Coronary artery (tissue), 2 donors: ENCODE measurements around the gene GTPBP6.
"Not testable (repeated sequence)": the region's sequence is repeated elsewhere in the genome, so short reads cannot be mapped to it uniquely, and the experiment has no call there.

Experiments
- DNase-seq: peaks from one replicate; pipeline ENCODE4 v3.0.0-alpha.2; 2017; ENCODE audit warnings: low spot score
- H3K27ac ChIP-seq, 2 donors: fragments of 200-600 bp; sonication (generic); one replicate each; pipeline ENCODE4 v1.5.1; 2016 to 2019
- H3K4me3 ChIP-seq: fragments of 200-600 bp; sonication (generic); 2 replicates; pipeline ENCODE4 v1.5.1; 2016; ENCODE audit warnings: mild to moderate bottlenecking, moderate library complexity
- CTCF ChIP-seq: fragments of 200-600 bp; sonication (generic); IDR thresholded peaks from one replicate; pipeline ENCODE4 v1.5.1; 2019; ENCODE audit warnings: antibody characterized with exemption

The GTPBP6 gene

GRCh38 chrX:261167-261918 is 57.3 kb downstream of the GTPBP6 start:
- DNase-seq, result peak; percentile 55
- TF ChIP-seq CTCF, result no peak
- Histone ChIP-seq H3K27ac (no peak overlapping the region), H3K4me3 (no peak overlapping the region)

GRCh38 chrX:259692-260355 is 58.8 kb downstream of the GTPBP6 start:
- no peak for TF ChIP-seq CTCF
- H3K27ac ChIP-seq, result no peak overlapping the region
- H3K4me3 ChIP-seq, result no peak overlapping the region
- DNase-seq, result no peak

GRCh38 chrX:258291-259040 is 60.1 kb downstream of the GTPBP6 start:
- DNase-seq, result no peak
- Histone ChIP-seq H3K4me3 (no peak overlapping the region), H3K27ac (no peak overlapping the region)
- no peak for TF ChIP-seq CTCF

- H3K4me3 ChIP-seq, result no peak overlapping the region
- no peak for DNase-seq
- no peak overlapping the region for H3K27ac ChIP-seq
- TF ChIP-seq CTCF, result no peak
Measured at GRCh38 chrX:257681-258289, 60.8 kb downstream of the GTPBP6 start.

GRCh38 chrX:257054-257453 is 61.5 kb downstream of the GTPBP6 start:
- H3K4me3 ChIP-seq, H3K27ac ChIP-seq, DNase-seq: not testable (repeated sequence)

GRCh38 chrX:255923-256331 is 62.7 kb downstream of the GTPBP6 start:
- Histone ChIP-seq H3K27ac (no peak overlapping the region), H3K4me3 (no peak overlapping the region)
- TF ChIP-seq CTCF, result no peak
- DNase-seq, result no peak
